Measurements from ENCODE around the gene POLN.

POLN gene

DNA sequence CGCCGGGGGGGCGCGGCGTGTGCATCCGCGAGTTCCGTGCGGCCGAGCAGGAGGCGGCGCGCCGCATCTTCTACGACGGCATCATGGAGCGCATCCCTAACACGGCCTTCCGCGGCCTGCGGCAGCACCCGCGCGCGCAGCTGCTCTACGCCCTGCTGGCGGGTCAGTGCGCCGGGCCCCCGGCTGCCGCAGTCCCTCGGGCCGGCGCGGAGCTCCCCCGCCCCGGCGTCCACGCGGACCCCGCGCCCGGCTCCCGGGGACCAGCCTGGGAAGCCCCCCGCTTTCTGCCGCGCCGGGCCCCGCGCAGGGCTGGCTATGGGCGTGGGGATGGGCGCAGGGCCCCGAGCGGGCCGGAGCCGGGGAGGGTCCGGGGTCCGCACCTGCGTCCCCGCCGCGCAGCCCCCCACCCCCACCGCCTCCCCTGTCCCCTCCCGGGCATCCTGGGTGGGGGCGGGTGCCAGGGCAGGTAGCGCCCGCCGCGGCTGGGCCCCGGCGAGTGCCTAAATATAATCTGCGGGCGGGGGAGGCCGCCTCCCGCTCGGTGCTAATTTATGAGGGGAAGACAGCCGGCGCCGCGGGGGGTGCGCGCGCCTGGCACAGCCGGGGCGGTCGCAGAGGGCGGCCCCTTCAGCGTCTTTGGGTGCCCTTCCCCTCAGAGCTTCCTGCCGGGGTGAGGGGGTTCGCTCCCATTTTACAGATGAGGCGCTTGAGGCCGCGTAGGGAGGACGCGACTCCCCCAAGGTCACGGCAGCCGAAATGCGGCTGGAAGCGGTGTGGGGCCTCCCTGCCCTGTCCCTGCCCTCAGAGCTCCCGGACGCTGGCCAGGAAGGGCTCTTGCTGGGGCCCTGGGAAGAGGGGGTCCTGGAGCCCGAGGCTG is 182.0 kb downstream of the POLN start:
- DNase-seq (ENCODE audit: low read depth in 2 of 2), result no peak

DNA sequence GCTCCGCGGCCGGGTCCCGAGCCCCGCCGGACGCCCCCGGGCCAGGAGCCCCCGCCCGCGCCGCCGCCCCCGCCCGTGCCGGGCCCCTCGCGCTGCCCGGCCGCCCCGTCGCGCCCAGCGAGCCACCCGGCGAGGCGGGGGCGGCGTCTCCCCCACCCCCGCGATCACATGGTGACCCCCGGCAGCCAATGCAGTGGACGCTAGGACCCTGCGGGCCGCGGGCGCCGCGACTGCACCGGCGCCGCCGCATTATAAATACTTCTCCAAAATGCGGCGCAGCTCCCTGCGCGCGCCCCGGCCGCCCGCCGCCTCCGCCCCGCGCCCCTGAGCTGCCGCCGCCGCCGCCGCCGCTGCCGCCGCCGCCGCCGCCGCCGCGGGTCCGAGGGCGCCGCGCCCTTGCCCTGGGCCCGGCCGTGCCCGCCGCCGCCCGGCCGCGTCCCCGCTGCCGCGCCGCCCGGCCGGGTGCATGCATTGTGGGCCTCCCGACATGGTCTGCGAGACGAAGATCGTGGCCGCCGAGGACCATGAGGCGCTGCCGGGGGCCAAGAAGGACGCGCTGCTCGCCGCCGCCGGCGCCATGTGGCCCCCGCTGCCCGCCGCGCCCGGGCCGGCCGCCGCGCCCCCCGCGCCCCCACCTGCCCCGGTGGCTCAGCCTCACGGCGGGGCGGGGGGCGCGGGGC is 182.7 kb downstream of the POLN start, which contains the start of gene NAT8L:
TSS of gene NAT8L (plus strand) at position 282 of the 680 bp plus-strand sequence. CDS start at position 467, 185 bp downstream.
- DNase-seq (ENCODE audit: low read depth in 2 of 2), result no peak

DNA sequence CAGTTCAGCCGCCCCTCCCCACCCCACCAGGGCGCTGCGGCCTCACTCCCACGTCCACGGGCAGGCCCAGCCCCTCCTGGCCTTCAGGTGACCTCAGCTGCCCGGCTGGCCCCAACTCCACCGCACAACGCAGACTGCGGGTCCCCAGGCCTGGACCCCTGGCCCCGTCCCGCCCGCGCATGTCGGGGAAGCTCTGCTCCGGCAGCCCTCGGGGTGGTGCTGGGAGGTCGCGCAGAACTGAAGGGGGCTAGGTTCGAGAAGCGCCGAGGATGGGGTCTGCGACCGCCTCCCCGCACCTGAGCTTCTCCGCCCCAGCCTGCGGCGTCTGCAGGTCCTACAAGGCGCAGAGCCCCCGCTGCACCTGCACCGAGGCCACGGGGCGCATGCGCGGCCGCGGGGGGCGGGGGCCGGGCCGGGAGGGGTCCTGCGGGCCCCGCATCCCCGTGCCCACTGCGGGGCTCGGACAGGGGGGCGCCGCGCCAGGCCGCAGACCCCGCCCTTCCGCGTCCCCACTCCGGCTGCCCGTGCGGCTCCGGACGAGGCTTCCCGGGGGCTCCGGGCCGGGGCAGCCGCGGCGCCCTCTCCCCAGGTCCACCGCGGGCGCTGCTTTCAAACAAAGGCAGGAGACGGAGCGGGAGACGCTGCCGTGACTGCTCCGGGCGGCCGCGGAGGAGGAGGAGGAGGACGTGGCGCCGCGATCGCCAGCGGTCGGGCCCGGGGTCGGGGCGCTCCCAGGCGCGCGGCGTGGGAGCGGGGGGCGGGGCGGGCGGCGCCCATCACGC is 183.5 kb downstream of the POLN start:
- DNase-seq (ENCODE audit: low read depth in 2 of 2), result no peak

DNA sequence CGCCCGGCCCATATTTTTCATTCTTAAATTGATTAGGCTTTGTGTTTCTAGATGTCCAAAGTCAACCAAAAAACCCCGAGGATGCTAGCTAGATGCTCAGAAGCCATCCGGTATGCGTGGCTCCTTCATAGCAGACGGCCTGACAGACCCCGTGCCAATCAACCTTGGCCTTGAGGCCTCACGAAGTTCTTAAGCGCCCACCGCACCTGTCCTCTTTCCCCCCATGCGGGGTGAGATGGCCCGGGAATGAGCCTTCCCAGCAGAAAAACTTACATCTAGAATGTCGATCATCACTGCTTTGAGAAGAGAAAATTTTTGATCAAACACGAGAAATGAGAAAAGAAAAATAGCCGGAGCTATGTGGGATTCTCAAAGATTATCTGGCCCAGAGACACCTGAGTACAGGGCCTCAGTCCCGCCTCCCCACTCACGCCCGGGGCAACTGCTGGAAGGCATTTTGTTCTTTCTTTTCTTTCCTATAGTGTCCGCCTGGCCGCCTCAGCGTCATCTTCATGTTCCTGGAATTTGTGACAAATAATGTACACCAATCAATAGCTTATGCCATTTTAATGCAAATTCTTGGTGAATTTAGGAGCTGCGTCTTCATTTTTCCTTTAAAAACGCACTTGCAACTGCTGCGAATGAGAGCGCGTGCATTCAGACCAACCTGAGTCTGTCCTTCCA is 184.4 kb downstream of the POLN start:
- no peak for DNase-seq (ENCODE audit: low read depth in 2 of 2)

DNA sequence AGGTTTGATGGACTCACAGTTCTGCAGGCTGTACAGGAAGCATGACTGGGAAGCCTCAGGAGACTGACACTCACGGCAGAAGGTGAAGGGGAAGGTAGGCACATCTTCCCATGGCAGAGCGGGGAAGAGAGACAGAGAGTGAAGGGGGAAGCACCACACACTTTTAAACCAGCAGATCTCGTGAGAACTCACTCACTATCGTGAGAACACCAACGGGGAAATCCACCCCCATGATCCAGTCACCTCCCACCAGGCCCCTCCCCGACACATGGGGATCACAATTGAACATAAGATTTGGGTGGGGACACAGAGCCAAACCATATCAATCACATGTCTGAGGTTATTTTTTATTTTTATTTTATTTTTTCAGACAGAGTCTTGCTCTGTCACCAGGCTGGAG is 187.7 kb downstream of the POLN start:
- no peak for DNase-seq (ENCODE audit: low read depth in 2 of 2)

DNA sequence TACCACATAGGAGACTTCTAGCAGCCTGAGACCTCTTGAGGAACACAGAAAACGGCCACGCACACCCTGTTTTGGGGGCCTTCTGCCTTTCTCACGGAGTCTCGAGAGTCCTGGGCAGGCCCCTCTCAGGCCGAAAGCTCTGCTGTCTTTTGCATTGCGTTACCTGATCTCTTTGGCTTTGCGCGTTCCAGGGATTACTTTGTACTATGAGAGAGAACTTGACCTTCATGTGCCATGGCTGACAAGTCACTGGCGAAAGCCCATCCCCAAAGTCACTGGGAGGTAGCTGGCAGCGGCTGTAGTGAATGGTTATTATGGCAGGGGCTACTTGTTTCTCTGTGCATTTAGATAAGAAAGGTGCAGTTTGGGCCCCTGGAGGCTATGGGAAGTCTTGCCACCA is 190.8 kb downstream of the POLN start:
- DNase-seq (ENCODE audit: low read depth in 2 of 2), result no peak

DNA sequence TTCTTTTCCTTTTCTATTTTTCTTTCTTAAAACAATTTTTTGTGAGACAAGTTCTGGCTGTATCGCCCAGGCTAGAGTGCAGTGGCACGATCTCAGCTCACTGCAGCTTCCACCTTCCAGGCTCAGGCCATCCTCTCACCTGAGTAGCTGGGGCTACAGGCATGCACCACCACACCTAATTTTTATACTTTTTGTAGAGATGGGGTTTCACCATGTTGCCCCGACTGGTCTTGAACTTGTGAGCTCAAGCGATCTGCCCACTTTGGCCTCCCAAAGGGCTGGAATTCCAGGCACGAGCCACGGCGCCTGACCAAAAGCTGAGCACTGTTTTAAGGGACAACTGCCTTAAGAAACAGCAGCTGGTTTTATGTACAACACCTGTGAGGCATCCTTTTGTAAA is 192.1 kb downstream of the POLN start:
- DNase-seq (ENCODE audit: low read depth in 2 of 2), result no peak

DNA sequence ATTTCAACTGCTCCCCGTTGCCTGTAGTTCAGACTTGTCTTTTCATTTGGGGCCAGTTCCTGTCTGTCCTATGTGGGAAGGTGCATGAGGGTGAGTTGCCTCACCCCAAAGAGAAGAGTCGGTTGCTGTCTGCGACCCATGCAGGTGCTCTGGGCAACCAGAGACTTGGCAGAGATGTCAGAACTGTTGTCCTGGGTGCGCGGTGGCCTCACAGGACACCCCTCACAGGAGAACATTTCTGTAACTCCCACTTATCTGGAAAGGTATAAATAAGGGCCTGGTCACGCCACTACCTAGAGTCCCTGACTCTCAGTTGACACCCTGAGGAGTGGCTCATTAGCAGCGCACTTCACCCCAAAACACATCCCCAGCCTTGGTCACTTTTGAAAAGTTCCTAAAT is 192.5 kb downstream of the POLN start:
- DNase-seq (ENCODE audit: low read depth in 2 of 2), result no peak

DNA sequence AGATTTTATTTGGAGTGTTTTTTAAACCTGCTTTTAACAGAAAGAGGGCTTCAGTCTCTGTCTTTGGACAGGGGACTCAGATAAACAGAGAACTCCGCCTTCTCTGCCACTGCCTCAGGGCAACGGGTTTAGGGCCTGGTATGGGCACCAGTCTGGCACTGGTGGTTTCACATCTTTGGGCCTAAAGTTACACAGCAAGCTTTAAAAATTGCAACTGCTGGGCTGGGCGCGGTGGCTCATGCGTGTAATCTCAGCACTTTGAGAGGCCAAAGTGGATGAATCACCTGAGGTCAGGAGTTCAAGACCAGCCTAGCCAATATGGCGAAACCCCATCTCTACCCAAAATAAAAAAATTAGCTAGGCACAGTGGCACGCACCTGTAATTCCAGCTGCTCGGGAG is 193.1 kb downstream of the POLN start:
- DNase-seq (ENCODE audit: low read depth in 2 of 2), result no peak

DNA sequence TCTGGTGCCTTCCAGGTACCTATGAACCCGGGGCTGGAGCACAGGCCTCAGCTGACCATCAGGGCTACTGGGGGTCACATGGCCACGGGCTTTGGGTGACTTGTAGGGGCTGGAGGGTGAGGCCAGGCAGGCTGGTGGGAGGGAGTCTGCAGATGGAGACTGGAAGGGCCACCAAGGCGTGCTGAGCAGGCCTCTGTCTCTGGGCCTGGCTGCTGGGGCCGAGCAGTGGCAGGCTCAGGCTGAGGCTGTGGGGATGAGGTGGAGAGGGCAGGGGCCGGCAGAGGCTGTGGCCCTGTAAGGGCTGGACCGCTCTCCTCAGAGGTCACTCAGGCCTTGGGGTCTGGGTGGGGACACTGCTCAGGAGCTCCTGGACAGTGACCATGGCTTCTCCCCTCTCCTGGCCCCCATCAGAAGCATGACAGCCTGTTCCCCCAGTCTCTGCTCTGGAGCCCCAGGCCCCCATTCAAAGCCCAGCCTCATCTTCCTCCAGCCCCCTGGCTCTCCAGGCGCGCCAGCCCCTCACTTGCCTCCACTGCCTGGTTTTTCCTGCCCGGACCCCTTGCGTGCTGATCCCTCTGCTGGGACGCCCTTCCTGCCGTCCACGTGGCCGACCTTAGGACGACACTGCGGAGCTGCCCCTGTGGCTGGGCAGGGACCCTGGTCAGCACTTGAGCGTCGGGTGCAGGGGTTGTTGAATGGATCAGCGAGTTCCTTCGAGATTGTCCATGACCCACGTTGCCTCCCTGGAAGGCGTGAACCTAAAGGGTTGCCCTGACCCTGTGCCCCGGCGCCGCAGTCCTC is 193.9 kb downstream of the POLN start:
- no peak for DNase-seq (ENCODE audit: low read depth in 2 of 2)

DNA sequence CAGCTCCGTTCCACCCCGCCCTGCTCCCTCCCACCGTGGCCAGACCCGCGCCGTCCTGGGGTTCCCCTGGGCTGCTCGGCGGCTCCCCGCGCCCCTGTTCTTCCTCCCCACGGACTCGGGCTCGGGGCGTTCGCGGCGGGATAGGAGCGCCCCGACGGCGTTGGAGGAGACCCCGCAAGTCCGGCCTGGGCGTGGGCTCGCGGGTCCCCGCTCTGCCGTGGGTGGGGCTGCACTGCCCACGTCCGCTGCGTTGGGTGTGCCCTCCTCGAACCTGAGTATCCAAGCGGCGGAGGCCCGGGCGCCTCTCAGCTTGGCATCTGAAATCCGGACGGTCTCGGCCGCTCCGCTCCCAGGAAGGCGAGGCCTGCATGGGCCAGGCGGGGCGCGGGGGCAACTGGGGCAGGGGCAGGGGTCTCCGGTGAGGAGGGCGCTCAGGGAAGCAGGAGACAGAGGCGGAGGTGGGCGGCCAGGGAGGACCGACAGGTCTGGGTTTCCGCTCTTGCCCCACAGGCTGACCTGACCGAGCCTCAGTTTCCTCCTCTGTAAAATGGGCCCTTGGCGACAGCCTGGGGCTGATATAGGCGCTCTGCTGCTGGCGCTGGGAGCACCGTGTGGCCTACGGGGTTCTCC is 194.8 kb downstream of the POLN start:
- DNase-seq (ENCODE audit: low read depth in 2 of 2), result no peak

DNA sequence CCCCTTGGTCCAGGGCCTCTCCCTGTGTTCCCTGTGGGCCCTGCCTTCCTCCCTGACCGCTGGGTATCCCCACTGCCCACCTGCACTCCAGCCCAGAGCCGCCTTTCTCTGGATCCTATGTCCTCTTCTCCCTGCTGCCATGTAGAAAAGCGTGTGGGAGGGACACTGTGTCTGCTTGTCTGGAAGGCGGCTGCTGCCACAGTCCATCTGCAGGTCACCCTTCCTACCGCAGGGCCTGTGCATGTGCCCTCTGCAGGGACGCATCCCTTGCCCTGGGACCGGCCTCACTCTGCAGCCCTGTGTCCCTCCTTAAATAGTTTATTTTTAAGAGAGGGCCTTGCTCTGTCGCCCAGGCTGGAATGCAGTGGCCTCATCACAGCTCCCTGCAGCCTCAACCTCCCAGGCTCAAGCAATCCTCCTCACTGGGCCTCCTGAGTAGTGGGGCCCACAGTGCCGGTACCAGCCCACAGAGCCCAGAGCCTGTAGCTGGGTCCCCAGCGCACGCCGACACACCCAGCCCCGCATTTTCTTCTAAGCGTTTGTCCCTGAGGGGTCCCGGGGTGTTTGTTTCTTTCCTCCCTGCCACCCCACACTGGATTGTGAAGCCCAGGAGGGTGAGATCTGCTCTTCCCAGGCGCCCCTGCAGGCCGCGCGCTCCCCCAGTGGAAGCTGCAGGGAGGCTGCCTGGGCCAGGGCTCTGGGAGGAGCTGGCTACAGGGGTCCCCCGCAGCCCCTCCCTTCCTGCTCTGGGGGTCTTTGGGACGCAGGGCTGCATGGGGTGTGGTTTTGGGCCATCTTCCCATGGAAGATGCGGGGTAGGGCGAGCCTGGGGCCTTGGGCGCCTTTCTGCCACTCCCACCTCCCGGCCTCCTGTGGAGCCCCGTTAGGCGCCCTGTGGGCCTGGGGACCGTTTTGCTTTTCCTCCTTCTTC is 195.6 kb downstream of the POLN start:
- DNase-seq (ENCODE audit: low read depth in 2 of 2), result no peak

DNA sequence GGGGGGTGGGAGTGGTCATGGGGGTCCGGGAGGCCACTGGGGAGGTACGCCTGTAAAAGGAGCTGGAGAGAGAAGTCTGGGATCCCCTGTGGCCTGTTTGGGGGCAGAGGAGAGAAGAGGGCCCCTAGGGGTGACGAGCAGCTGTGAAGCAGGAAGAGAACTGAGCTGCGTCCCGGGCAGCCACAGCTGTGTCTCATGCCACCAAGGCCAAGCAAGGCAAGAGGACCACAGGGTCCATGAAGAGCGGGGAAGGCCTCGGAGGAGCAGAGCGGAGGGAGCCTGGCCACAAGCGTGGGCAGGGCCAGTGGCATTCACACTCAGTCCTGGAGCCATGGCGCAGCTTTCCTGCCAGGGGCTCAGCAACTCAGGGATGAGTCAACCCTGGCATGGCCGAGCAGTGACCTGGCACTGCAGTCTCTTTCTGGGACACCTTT is 196.4 kb downstream of the POLN start:
- no peak for DNase-seq (ENCODE audit: low read depth in 2 of 2)

DNA sequence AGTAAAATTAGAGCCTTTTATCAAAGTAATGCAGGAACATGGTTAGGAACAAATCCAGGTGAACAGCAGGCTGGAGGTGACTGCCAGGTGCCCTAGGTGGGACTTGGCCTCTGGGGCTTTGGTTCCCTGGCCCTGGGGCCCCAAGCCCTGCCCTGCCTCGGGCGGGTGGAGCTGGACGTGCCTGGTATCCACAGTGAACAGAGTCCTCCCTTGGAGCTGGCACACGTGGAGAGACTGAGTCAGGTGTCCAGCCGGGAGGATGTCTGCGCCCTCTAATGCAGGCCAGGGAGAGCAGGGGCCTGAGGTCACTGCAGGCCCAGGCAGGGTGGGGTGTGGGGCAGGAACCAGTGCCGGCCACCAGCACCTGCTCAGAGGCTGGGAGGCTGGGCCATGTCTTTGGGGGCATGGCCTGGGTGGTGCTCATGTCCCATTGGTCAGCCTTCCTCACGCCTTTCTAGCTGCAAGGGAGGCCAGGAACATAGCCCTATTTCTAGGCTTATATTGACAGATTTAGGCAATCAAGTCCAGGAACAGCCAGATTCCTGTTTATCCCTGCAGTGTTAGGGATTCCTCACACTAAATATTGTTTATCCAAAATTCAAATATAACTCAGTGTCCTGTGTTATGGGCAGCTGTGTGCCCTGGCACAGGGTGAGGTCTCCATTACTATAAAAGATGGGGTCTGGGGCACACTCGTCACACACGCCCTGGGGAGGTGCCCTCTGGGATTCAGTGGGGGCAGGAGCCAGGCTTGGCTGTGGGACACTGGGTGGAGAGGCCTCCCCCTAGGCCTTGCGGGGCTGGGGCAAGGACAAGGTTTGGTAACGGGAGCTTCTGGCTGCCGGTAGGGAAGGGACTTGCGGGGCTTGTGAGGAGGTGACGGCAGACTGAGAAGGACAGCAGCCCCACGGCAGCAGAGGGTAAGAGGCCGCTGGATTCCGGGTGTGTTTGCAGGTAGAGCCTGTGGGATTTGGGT is 197.1 kb downstream of the POLN start:
- DNase-seq (ENCODE audit: low read depth in 2 of 2), result no peak

DNA sequence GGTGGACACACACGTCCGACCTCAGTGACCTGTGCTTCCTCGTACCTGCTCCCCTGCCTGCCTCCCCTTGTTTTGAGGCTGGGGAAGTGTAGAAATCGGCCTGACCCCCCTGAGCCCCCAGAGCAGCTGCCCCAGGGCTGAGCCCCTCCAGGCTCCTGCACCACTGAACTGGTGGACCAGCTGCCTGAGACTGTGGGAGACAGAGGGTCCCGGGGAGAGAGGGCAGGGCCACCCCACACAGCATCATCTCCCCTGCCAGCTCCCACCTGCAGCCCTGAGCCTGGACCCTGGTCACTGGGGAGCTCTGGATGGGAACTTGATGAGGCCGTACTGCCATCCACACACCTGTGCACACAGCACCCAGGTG is 197.8 kb downstream of the POLN start:
- DNase-seq (ENCODE audit: low read depth in 2 of 2), result no peak

DNA sequence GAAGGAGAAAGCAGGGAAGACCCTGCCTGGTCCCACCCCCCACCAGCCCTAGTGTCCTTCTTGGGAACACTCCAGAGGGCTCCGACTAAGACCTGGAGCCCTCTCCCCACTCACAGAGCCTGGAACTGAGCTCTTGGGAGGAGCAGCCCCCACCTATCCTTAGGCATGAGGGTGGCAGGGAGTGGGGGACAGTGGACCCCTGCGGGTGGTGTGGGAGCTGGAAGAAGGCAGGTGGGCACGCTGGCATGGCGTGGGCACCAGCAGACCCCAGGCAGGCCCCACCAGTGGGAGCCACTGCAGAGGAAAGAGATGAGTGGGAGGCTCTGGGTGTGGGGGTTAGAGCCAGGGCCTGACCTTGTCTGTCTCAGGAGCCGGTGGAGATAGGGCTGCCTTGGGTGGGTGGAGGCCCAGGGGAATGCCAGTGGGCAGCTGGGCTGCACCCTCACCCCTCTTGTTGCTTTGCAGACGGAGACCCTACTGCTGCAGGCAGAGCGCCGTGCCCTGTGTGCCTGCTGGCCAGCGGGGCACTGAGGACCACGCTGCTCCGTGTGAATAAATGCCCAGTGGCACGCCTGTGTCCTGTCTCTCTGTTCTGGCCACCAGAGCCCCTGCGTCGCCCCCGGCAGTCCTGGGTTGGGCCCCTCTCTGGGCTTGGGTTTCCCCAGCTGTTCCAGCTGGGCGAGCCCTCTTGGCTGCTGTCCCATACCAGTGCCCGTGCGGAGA is 198.4 kb downstream of the POLN start:
- DNase-seq (ENCODE audit: low read depth in 2 of 2), result no peak

DNA sequence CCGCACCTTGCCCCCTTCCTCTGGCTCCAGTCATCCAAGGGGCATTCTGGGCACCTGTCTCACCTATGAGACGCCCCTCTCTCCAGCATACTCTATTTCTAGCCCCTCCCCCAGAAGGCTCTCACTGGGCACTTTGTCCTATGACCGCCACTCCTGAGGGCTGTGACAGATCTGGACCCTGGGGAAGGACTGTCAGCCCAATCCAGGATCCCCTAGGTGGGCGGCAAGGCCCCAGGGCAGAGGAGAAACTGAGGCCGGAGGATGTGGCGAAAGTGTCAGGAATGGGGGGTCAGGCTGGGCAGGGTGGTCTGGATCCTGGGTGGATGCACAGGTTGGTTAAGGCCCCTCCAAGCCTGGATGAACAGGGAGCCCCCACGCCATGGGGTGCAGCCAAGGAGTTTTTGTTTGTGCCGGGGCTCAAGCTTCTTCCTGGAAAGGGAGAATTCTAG is 198.9 kb downstream of the POLN start:
- no peak for DNase-seq (ENCODE audit: low read depth in 2 of 2)
